ENCODE data around the gene ZNF281.

- TF ChIP-seq, protein P1, sequence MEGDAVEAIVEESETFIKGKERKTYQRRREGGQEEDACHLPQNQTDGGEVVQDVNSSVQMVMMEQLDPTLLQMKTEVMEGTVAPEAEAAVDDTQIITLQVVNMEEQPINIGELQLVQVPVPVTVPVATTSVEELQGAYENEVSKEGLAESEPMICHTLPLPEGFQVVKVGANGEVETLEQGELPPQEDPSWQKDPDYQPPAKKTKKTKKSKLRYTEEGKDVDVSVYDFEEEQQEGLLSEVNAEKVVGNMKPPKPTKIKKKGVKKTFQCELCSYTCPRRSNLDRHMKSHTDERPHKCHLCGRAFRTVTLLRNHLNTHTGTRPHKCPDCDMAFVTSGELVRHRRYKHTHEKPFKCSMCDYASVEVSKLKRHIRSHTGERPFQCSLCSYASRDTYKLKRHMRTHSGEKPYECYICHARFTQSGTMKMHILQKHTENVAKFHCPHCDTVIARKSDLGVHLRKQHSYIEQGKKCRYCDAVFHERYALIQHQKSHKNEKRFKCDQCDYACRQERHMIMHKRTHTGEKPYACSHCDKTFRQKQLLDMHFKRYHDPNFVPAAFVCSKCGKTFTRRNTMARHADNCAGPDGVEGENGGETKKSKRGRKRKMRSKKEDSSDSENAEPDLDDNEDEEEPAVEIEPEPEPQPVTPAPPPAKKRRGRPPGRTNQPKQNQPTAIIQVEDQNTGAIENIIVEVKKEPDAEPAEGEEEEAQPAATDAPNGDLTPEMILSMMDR (IDR thresholded peaks at IDR 0.05; ENCODE audit: low read depth, low read length) = no peak
- no peak for TF ChIP-seq EZH2phosphoT487 (IDR thresholded peaks at IDR 0.05; ENCODE audit: low read depth)
Observed at GRCh38 chr1:200391747-200392146, 18.1 kb downstream of the ZNF281 start.
